PC-3 (cell line): ENCODE data around the gene CD151.

Experiments
- CTCF ChIP-seq: fragments of 300-600 bp; sonication (generic); conservative IDR thresholded peaks from 2 replicates; pipeline ENCODE4 v1.5.1; 2017; ENCODE audit warnings: antibody characterized with exemption, low read depth, mild to moderate bottlenecking, low read length
- EZH2 ChIP-seq: fragments of 300-600 bp; sonication (generic); IDR thresholded peaks from one replicate; pipeline ENCODE4 v1.6.1; 2017; ENCODE audit warnings: antibody characterized with exemption, mild to moderate bottlenecking, low read length; ENCODE audit not compliant: unreplicated experiment
- EZH2phosphoT487 ChIP-seq: fragments of 300-600 bp; sonication (generic); IDR thresholded peaks from 2 replicates; pipeline ENCODE4 v1.6.1; 2018; ENCODE audit warnings: mild to moderate bottlenecking, antibody characterized with exemption, low read length, borderline replicate concordance

GRCh38 chr11:847876-848275 is 15.1 kb downstream of the CD151 start:
- TF ChIP-seq EZH2 (no peak), CTCF (no peak), EZH2phosphoT487 (no peak)
